HG03196 (cell line): Measurements from ENCODE around the gene PPP4R4.

Experiments used
- ATAC-seq: cut with Tn5 transposase; IDR thresholded peaks from one replicate; pipeline ENCODE4 v1.9.1; 2021; ENCODE audit not compliant: unreplicated experiment

PPP4R4 gene

GRCh38 chr14:94173885-94174603 lies at the start of gene PPP4R4:
PPP4R4 (plus strand) TSS chr14:94174322; CDS start chr14:94174466, 144 bp downstream.
- ATAC-seq = peak; percentile 80

GRCh38 chr14:94124582-94125377 lies 49.3 kb upstream of the PPP4R4 start:
- ATAC-seq = no peak

GRCh38 chr14:94125659-94126418 lies 48.3 kb upstream of the PPP4R4 start:
- ATAC-seq = no peak

GRCh38 chr14:94126419-94126677 lies 47.8 kb upstream of the PPP4R4 start:
- no peak for ATAC-seq

- ATAC-seq = no peak
These were observed 47.3 kb upstream of the PPP4R4 start for GRCh38 chr14:94126800-94127199.

- ATAC-seq = no peak
These were observed 46.8 kb upstream of the PPP4R4 start for GRCh38 chr14:94127330-94127729.

- ATAC-seq = no peak
These were observed 45.8 kb upstream of the PPP4R4 start for GRCh38 chr14:94128216-94128839.

GRCh38 chr14:94129111-94129757 lies 44.9 kb upstream of the PPP4R4 start, which contains the start of gene IFI27L2:
IFI27L2 (minus strand) TSS chr14:94129604; CDS start chr14:94129564, 40 bp downstream.
- peak; percentile 95 for ATAC-seq

- ATAC-seq = no peak
These were observed 44.2 kb upstream of the PPP4R4 start for GRCh38 chr14:94129758-94130414.

GRCh38 chr14:94132285-94132887 lies 41.7 kb upstream of the PPP4R4 start:
- ATAC-seq = no peak

GRCh38 chr14:94135476-94135875 lies 38.6 kb upstream of the PPP4R4 start:
- ATAC-seq = no peak

- ATAC-seq = peak; percentile 63
These were observed 37.4 kb upstream of the PPP4R4 start for GRCh38 chr14:94136575-94137331.

GRCh38 chr14:94138251-94138650 lies 35.9 kb upstream of the PPP4R4 start:
- ATAC-seq = no peak

- no peak for ATAC-seq
These were observed 35.1 kb upstream of the PPP4R4 start for GRCh38 chr14:94139006-94139405.

GRCh38 chr14:94139421-94139820 lies 34.7 kb upstream of the PPP4R4 start:
- ATAC-seq = no peak

- ATAC-seq = no peak
These were observed 31.9 kb upstream of the PPP4R4 start for GRCh38 chr14:94142247-94142646.

GRCh38 chr14:94142836-94143235 lies 31.3 kb upstream of the PPP4R4 start:
- no peak for ATAC-seq

GRCh38 chr14:94143239-94143638 lies 30.9 kb upstream of the PPP4R4 start:
- ATAC-seq = no peak

- no peak for ATAC-seq
These were observed 30.4 kb upstream of the PPP4R4 start for GRCh38 chr14:94143711-94144110.
